Measurements from ENCODE around the gene PHLPP1.

PHLPP1 gene

GRCh38 chr18:62988471-62988870 is 273.1 kb downstream of the PHLPP1 start:
- no peak overlapping the region for H3K4me3 ChIP-seq (ENCODE audit: low read depth, low read length)
- no peak for DNase-seq (ENCODE audit: low read depth)
- no peak for TF ChIP-seq CTCF (IDR thresholded peaks at IDR 0.05; ENCODE audit: low read depth, low read length, missing control alignments)
- in situ Hi-C loops (cut with HindIII; ENCODE audit: low sequenced_read_pairs), result loop anchor here (25.0 kb wide), 2 partner anchors 401 to 801 kb away; partner anchors contain the start of genes PIGN and RELCH

- in situ Hi-C loops (cut with HindIII; ENCODE audit: low sequenced_read_pairs), result loop anchor here (25.0 kb wide), 2 partner anchors 402 to 802 kb away; partner anchors contain the start of genes PIGN and RELCH
- no peak for DNase-seq (ENCODE audit: low read depth)
Measured at GRCh38 chr18:62989195-62989594, 273.9 kb downstream of the PHLPP1 start.

GRCh38 chr18:62990653-62991052 is 275.3 kb downstream of the PHLPP1 start:
- no peak for DNase-seq (ENCODE audit: low read depth)
- in situ Hi-C loops (cut with HindIII; ENCODE audit: low sequenced_read_pairs), result loop anchor here (25.0 kb wide), 2 partner anchors 403 to 803 kb away; partner anchors contain the start of genes PIGN and RELCH
- no peak for TF ChIP-seq CTCF (IDR thresholded peaks at IDR 0.05; ENCODE audit: low read depth, low read length, missing control alignments)
- no peak overlapping the region for H3K4me3 ChIP-seq (ENCODE audit: low read depth, low read length)

More at GRCh38 chr18:62989195-62989594, 273.9 kb downstream of the PHLPP1 start:
- TF ChIP-seq CTCF (IDR thresholded peaks at IDR 0.05; ENCODE audit: low read depth, low read length, missing control alignments), result no peak
- H3K4me3 ChIP-seq (ENCODE audit: low read depth, low read length), result no peak overlapping the region

- in situ Hi-C loops (cut with HindIII; ENCODE audit: low sequenced_read_pairs), result loop anchor here (25.0 kb wide), 2 partner anchors 404 to 804 kb away; partner anchors contain the start of genes PIGN and RELCH
- DNase-seq (ENCODE audit: low read depth), result no peak
- TF ChIP-seq CTCF (IDR thresholded peaks at IDR 0.05; ENCODE audit: low read depth, low read length, missing control alignments), result no peak
- H3K4me3 ChIP-seq (ENCODE audit: low read depth, low read length), result no peak overlapping the region
Measured at GRCh38 chr18:62991389-62991788, 276.0 kb downstream of the PHLPP1 start.

GRCh38 chr18:62991959-62992358 is 276.6 kb downstream of the PHLPP1 start:
- TF ChIP-seq CTCF (IDR thresholded peaks at IDR 0.05; ENCODE audit: low read depth, low read length, missing control alignments), result no peak
- in situ Hi-C loops (cut with HindIII; ENCODE audit: low sequenced_read_pairs), result loop anchor here (25.0 kb wide), 2 partner anchors 405 to 805 kb away; partner anchors contain the start of genes PIGN and RELCH
- no peak for DNase-seq (ENCODE audit: low read depth)

GRCh38 chr18:62992877-62993365 is 277.6 kb downstream of the PHLPP1 start:
- no peak for TF ChIP-seq CTCF (IDR thresholded peaks at IDR 0.05; ENCODE audit: low read depth, low read length, missing control alignments)
- H3K4me3 ChIP-seq (ENCODE audit: low read depth, low read length), result no peak overlapping the region
- in situ Hi-C loops (cut with HindIII; ENCODE audit: low sequenced_read_pairs), result loop anchor here (25.0 kb wide), 2 partner anchors 406 to 806 kb away; partner anchors contain the start of genes PIGN and RELCH
- DNase-seq (ENCODE audit: low read depth), result no peak

More at GRCh38 chr18:62991959-62992358, 276.6 kb downstream of the PHLPP1 start:
- no peak overlapping the region for H3K4me3 ChIP-seq (ENCODE audit: low read depth, low read length)

All from astrocyte of the cerebellum (primary cell).